Sigmoid colon (tissue), 7 donors: ENCODE results near the gene SEMA6B. TPM values are rescaled to one million over a fixed set of nuclear protein-coding genes. Genes with fewer than 3 reads are reported as not detected.
"Not testable (repeated sequence)": the region's sequence is repeated elsewhere in the genome, so short reads cannot be mapped to it uniquely, and the experiment has no call there.

Experiments used
- DNase-seq: peaks from one replicate; pipeline ENCODE4 v3.0.0-alpha.2; 2019
- H3K27ac ChIP-seq, 4 donors: fragments of 200-600 bp; sonication (generic); one replicate each; pipeline ENCODE4 v1.5.1; 2016 to 2019; ENCODE audit warnings: mild to moderate bottlenecking in 1 of 4
- H3K27me3 ChIP-seq, 3 donors: fragments of 200-600 bp; sonication (generic); one replicate each; pipeline ENCODE4 v1.5.1; 2019; ENCODE audit warnings: mild to moderate bottlenecking in 1 of 3
- H3K36me3 ChIP-seq, 4 donors: fragments of 200-600 bp; sonication (generic); one replicate each; pipeline ENCODE4 v1.5.1; 2016 to 2019
- H3K4me1 ChIP-seq, 4 donors: fragments of 200-600 bp; sonication (generic); one replicate each; pipeline ENCODE4 v1.5.1; 2017 to 2019
- H3K4me3 ChIP-seq, 4 donors: fragments of 200-600 bp; sonication (generic); one replicate each; pipeline ENCODE4 v1.5.1; 2017 to 2019; ENCODE audit warnings: mild to moderate bottlenecking in 2 of 4, moderate library complexity in 1 of 4
- H3K9me3 ChIP-seq, 4 donors: fragments of 200-600 bp in 3 of 4; sonication (generic) in 3 of 4; one replicate each; pipeline versions ENCODE4 v1.5.1 to v1.6.1; 2013 to 2019
- EP300 ChIP-seq, 4 donors: sonication (generic); formaldehyde crosslinking; IDR thresholded peaks; one replicate each; pipeline ENCODE4 v1.6.1; 2017; ENCODE audit warnings: antibody characterized with exemption in 4 of 4
- POLR2A ChIP-seq, 2 donors: fragments of 450-650 bp; IDR thresholded peaks; one replicate each; pipeline ENCODE4 v1.6.1; 2016; ENCODE audit warnings: antibody characterized with exemption in 2 of 2, mild to moderate bottlenecking in 2 of 2, moderate library complexity in 2 of 2
- POLR2AphosphoS5 ChIP-seq, 4 donors: sonication (generic); formaldehyde crosslinking; IDR thresholded peaks; one replicate each; pipeline ENCODE4 v1.6.1; 2017; ENCODE audit warnings: antibody characterized with exemption in 4 of 4
- WGBS, 2 donors: extraction: QIAGEN DNeasy Blood & Tissue Kit; methylation state at CpG; one replicate each; pipeline ENCODE4 v1.1.7; 2013; 5-methylcytosine and 5-hydroxymethylcytosine counted together
- intact Hi-C: fragments of 100-400 bp; cut with DNase I; formaldehyde crosslinking; loops from one replicate; pipeline ENCODE4 v1.15.1; 2023
- polyA plus RNA-seq, 3 donors: library from polyadenylated mRNA; stranded (reverse); fragments of 200-250 nt; gene quantifications; one replicate each; pipeline ENCODE4 v1.2.3, GENCODE V29; 2013
- total RNA-seq, 4 donors: library from RNA; depleted of rRNA; stranded (reverse); fragments of >200 nt; gene quantifications; one replicate each; pipeline ENCODE4 v1.1.0, GENCODE V29; 2016
- TF ChIP-seq, protein P1 (sequence below), 4 experiments: fragments of 450-650 bp in 3 of 4; fragments of 200-600 bp in 1 of 4; IDR thresholded peaks; one replicate each; pipeline ENCODE4 v1.5.1; 2016 to 2019; ENCODE audit warnings: antibody characterized with exemption in 4 of 4, mild to moderate bottlenecking in 3 of 4, moderate library complexity in 2 of 4
- donor health status: healthy with polysubstance abuse.
- donor health status: Bipolar disorder and iron deficiency.
- donor health status: healthy.

SEMA6B gene
- total and polyA plus RNA-seq, 7 donors, result 0.60 to 16.9 (median 1.8) TPM

GRCh38 chr19:4547303-4548237 lies 11.9 kb downstream of the SEMA6B start:
- no peaks in the 10 kb centered on the region for H3K27me3 ChIP-seq
- 44 to 70% methylated on average over 32 of the region's 32 CpGs for WGBS, 2 donors
- H3K36me3 ChIP-seq, result no peaks in the 10 kb centered on the region
- H3K4me1 ChIP-seq, result no peaks in the 10 kb centered on the region
- no peak overlapping the region for H3K27ac ChIP-seq
- DNase-seq, result no peak
- H3K9me3 ChIP-seq, result no peaks in the 10 kb centered on the region
- intact Hi-C loops, result no loop called here
- H3K4me3 ChIP-seq, result no peak overlapping the region
- TF ChIP-seq POLR2AphosphoS5 (IDR thresholded peaks at IDR 0.05) (no peak), POLR2A (IDR thresholded peaks at IDR 0.05) (no peak), EP300 (IDR thresholded peaks at IDR 0.05) (no peak)
- TF ChIP-seq, protein P1, sequence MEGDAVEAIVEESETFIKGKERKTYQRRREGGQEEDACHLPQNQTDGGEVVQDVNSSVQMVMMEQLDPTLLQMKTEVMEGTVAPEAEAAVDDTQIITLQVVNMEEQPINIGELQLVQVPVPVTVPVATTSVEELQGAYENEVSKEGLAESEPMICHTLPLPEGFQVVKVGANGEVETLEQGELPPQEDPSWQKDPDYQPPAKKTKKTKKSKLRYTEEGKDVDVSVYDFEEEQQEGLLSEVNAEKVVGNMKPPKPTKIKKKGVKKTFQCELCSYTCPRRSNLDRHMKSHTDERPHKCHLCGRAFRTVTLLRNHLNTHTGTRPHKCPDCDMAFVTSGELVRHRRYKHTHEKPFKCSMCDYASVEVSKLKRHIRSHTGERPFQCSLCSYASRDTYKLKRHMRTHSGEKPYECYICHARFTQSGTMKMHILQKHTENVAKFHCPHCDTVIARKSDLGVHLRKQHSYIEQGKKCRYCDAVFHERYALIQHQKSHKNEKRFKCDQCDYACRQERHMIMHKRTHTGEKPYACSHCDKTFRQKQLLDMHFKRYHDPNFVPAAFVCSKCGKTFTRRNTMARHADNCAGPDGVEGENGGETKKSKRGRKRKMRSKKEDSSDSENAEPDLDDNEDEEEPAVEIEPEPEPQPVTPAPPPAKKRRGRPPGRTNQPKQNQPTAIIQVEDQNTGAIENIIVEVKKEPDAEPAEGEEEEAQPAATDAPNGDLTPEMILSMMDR (IDR thresholded peaks at IDR 0.05), result no peak

GRCh38 chr19:4543842-4544647 lies 15.4 kb downstream of the SEMA6B start:
- Histone ChIP-seq H3K9me3 (peaks cover 0 to 6% (median 2%) of the 10 kb centered on the region in 4 donors), H3K4me1 (no peaks in the 10 kb centered on the region), H3K27ac (no peak overlapping the region), H3K27me3 (no peaks in the 10 kb centered on the region), H3K36me3 (no peaks in the 10 kb centered on the region), H3K4me3 (no peak overlapping the region)
- DNase-seq, result no peak
- 91 to 93% methylated on average over 87 of the region's 87 CpGs for WGBS, 2 donors
- intact Hi-C loops, result no loop called here
- TF ChIP-seq, protein P1 (IDR thresholded peaks at IDR 0.05), result no peak
- TF ChIP-seq EP300 (IDR thresholded peaks at IDR 0.05) (no peak), POLR2A (IDR thresholded peaks at IDR 0.05) (no peak), POLR2AphosphoS5 (IDR thresholded peaks at IDR 0.05) (no peak)

DNA sequence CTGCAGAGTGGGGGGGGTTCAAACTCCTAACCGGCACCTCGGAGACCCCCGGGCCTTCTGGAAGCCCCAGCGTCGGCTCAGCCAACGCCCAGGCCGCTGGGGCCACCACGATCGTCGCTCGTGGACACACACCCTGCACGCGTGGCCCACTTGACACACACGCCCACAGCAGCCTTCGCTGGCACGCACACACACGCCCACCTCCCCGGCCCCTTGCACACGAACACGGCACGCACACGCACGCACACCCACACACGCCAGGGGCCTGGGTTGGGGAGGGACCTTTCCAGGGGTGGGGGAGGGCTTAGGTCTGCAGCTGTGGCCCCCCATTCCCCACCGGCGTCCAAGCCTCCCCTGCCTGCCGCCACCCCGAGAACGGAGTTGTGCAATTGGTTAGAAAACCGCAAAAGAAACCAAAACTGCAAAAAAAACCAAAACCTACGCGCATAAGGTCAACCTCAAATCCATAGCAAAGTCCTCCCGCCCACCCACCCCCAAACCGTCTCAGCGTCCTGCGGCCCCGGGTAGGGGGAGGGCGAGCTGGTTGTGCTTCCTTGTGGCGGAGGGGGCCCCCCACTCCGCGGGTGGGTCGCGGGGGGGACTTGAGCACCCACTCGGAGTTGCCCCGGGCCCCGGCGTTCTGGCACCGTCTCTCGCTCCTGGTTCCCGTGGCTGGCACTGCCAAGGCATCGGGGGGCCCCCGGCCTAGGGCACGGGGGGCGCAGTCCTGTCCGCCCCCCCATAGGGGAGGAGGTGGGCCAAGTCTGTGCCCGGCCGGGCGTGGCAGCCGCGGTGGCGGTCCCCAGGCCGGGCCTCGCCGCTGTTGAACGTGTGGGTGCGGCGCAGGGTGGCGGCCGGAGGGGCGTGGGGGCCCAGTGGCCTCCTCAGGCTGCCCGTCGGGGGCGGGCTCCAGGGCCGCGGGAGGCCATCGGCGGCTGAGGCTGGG lies 16.3 kb downstream of the SEMA6B start:
- Histone ChIP-seq H3K27ac (no peak overlapping the region), H3K4me3 (peak overlapping the region in 1 of 4 donors; percentile 13), H3K27me3 (no peaks in the 10 kb centered on the region), H3K4me1 (no peaks in the 10 kb centered on the region), H3K36me3 (no peaks in the 10 kb centered on the region), H3K9me3 (peaks cover 0 to 6% (median 2%) of the 10 kb centered on the region in 4 donors)
- TF ChIP-seq, protein P1 (IDR thresholded peaks at IDR 0.05), result no peak
- TF ChIP-seq POLR2AphosphoS5 (IDR thresholded peaks at IDR 0.05) (no peak), EP300 (IDR thresholded peaks at IDR 0.05) (no peak), POLR2A (IDR thresholded peaks at IDR 0.05) (no peak)
- no peak for DNase-seq
- intact Hi-C loops, result no loop called here
- 78 to 82% methylated on average over 77 of the region's 77 CpGs for WGBS, 2 donors

DNA sequence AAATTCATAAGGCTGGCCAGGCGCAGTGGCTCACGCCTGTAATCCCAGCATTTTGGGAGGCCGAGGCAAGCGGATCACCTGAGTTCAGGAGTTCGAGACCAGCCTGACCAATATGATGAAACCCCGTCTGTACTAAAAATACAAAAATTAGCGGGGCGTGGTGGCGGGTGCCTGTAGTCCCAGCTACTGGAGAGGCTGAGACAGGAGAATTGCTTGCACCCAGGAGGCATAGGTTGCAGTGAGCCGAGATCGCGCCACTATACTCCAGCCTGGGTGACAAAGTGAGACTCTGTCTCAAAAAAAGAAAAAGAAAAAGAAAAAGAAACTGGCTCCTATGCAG lies 17.7 kb downstream of the SEMA6B start:
- DNase-seq, H3K4me1 ChIP-seq, intact Hi-C loops, H3K27me3 ChIP-seq, H3K4me3 ChIP-seq, H3K9me3 ChIP-seq, H3K36me3 ChIP-seq: not testable (repeated sequence)
- WGBS, 2 donors, result 92 to 94% methylated on average over 12 of the region's 12 CpGs
- peak overlapping the region in 1 of 4 donors; percentile 25 for H3K27ac ChIP-seq
